ENCODE results near the gene CAPRIN2.

Gene CAPRIN2

GRCh38 chr12:30754750-30755394, at the start of gene CAPRIN2:
TSS of gene CAPRIN2 (minus strand) at chr12:30754951. CDS start at chr12:30753520, 1,431 bp downstream.
- DNase-seq, result peak; percentile 96

DNA sequence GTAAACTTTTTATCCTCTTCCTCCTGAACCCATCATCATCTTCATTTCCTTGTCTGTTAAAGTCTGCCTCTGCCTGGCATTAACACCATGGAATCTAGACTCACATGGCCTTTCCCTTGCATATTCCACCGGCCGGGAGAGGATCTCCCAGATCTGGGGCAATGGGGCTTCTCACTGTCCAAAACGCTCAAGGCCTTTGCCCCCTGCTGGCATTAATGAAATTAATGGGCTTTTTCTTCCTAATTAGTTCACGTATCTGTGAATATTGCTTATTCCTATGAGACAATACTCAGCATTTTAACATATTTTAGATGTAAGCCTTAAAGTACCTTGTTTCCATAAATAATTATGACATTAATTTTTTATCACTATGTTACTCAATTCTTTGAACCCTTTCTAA, 42.9 kb upstream of the CAPRIN2 start:
- no peak for DNase-seq

DNA sequence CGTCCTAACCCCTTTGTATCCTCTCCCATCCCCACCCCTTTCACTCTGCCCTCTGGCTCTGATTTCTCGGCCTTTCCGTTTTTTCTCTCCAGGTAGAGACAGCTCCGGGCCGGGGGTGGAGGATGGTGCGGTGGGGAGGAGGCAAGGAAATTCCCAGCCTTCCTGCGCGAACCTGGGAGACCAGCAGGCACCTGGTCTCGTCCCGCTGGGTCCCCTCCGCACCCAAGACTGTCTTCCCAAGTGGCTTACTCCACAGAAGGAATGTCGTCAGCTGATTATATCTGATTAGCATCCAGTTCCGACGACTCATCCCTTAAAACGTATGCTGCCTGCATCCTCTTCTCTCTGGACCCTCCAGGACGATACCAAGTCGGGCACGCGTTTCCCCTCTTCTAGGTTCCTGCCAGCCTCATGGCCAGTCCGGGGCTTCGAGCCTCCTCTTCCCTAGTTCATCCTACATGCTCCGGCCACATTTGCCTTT, 42.2 kb upstream of the CAPRIN2 start:
- DNase-seq, result no peak

DNA sequence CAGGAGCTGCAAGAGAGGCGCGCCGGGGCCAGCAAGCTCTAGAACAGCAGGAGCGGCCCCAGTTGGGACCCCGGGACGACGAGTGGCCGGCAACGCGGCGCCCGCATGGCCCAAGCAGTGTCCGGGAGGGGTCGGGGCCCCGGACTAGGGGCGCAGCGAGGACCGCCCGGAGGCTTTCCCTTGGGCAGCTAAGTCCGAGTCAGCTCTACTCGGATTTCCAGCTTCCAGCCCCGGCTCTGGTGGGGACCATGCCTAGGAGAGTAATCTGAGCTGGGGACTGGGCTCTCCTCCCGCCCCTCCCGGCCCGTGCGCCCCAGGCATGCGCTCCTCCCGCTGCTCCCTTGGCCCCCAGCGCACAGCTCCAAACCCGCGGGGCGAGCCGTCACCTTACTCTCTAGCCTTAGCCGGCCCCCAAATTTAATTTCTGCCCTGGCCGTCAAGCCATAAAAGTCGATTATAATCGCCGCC, 41.6 kb upstream of the CAPRIN2 start:
- peak; percentile 26 for DNase-seq

DNA sequence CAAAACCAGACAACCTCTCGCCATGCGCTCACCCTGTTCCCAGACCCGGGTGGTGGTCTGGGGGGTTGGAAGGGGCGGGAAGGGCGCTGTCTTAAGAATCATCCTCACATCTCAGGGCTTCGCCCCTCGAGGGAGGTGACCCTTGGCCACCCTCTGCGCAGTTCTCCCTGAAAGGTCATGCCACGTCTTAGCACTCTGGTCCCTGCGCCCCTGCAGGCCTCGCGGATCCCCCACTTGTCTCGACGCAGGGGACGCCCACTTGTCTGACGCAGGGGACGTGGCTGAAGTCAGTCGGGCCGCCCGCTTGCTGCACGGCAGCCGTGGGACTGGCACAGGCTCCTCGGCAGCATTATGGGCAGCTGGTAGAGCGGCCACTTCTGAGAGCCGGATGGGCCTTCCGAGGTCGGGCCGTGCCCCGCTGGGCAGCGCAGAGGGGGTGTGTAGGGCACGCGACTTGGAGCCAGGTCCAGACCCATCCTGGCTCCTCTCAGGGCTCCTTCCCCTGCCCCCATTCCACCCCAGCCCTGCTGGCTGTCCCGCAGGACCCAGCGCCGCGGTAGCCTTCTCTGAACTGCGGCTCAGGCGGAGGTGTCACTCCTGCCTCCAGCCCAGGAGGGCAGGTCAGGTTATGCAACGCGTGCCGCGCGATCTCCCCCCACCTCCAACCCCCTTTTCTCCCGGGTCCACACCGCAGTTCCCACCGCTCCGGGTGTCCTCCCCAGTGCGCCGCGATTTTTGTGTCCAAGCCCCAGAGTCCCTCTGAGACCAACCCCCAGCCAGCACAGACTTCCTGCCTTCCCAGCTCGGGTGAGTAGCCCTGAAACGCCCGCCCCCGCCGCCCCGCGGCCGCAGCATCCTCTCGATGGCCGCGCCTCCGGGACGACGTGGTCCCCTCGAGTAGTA, 40.9 kb upstream of the CAPRIN2 start:
- peak; percentile 81 for DNase-seq

- peak; percentile 48 for DNase-seq
Measured at GRCh38 chr12:30794591-30795409, 40.0 kb upstream of the CAPRIN2 start.

GRCh38 chr12:30794020-30794419, 39.3 kb upstream of the CAPRIN2 start:
- DNase-seq, result no peak

DNA sequence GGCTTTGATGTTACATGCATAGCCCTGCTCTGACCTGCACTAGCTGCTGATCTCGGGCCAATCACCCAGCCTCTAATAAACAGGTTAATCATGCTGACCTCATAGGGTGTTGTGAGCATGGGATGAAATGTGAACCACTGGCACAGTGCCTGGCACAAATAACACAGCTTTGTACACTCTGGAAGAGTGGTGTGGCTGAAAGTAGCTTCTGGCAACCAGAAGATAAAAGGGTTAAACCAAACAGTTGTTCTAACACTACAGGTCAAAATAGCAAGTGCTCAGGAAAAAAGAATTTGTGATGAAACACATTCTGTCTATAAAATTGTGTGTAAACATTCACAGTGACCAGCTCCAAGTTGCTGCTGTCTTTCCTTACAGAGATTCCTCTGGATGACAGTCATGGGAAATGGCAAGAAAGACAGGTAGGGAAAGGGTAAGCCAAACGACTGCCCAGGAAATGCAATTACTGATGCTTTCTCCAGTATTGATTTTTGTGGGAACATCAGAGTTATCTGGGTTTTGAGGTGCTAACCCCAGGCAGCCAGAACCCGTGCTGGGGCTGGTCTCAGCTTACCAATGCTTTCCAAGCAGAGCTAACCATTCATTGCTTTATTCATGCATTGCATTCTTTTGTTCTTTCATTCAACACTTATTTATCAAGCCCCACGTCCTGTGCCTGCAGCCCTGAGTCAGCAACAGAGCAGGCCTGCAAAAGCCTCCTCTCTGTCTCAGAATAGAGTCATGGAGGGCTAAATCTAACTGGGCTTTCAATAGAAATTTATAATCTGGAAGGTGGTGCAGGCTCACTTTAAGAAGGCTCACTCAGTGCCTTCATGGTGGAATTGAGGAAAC, 38.1 kb upstream of the CAPRIN2 start:
- no peak for DNase-seq

- DNase-seq, result no peak
Measured at GRCh38 chr12:30792085-30792484, 37.3 kb upstream of the CAPRIN2 start.

DNA sequence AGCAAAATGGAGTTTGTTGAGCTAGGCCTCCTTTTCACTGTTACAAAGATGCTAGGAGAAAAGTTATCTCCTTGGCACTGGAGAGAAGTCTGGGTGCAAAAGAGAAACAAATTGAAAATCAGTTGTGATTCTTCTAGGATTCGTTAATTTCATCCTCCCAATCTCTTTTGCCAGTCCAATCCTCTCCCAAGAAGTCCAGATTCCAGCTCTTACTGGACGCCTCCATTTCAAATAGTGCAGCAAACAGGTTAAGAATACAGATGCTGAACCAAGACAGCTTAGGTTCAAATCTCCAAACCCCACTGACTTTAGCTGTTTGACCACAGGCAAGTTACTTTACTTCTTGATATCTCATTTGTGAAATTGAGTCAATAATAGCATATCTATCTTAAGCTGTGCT, 34.0 kb upstream of the CAPRIN2 start:
- no peak for DNase-seq

- DNase-seq, result no peak
Measured at GRCh38 chr12:30785630-30786029, 30.9 kb upstream of the CAPRIN2 start.

DNA sequence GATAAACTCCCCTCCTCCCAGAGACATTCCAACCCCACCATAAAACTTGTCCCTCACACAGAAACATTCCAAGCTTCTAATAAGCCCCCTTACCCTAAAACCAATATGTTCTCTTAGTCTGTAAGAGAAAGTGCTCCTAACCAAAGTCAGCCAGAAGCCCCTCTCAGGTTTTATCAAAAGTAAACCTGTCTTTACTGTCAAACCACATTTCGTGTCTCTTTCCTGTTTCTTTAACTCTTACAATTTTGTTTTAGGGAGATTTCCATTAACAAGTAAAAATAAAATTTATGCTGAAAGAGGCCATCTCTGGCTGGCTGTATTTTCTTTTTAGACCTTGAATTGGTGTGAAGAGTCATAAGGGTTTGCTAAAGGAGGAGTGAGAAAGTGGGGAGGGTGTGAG, 29.8 kb upstream of the CAPRIN2 start:
- DNase-seq, result no peak

DNA sequence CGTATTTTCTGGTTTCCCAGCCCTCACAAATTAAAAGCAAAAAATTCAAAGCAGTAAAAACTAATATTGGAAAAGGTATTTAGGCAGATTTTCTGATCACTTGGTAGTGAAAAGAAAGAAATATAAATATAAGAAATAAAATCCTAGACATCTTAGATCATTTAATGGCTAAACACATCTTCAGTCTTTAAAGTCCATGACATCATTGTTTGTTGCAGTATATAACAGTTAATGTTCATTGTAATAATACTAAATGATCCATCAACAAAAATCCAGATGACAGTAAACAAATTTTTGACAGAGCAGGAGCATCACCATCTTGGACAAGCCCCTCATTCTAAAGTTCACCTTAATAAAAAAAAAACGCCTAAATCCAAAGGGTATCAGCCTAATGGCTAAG, 29.2 kb upstream of the CAPRIN2 start:
- DNase-seq, result no peak

GRCh38 chr12:30782316-30783173, 27.8 kb upstream of the CAPRIN2 start:
- DNase-seq, result no peak

- no peak for DNase-seq
Measured at GRCh38 chr12:30779578-30779977, 24.8 kb upstream of the CAPRIN2 start.

- DNase-seq, result no peak
Measured at GRCh38 chr12:30779178-30779577, 24.4 kb upstream of the CAPRIN2 start.

- no peak for DNase-seq
Measured at GRCh38 chr12:30774599-30774998, 19.8 kb upstream of the CAPRIN2 start.

GRCh38 chr12:30769802-30770201, 15.1 kb upstream of the CAPRIN2 start:
- no peak for DNase-seq

DNA sequence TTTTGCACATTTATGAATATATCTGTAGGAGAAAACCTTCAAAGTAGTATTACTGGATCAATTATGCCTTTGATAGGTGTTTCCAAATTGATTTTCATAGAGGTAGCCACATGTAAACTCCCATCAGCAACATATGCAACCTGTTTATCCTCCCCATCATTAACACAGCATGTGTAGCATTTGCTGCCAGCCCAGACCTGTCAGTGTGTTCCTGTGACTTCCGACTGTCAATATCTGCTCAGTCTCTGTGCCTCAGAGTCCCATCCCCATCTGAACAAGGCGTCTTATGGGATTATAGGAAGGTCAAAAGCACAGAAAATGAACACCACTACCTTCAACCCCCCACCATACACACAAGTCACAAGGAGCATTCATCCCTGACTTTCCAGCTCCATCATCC, 9.5 kb upstream of the CAPRIN2 start:
- DNase-seq, result no peak

- DNase-seq, result no peak
Measured at GRCh38 chr12:30763053-30763452, 8.3 kb upstream of the CAPRIN2 start.

- DNase-seq, result no peak
Measured at GRCh38 chr12:30761730-30762129, 7.0 kb upstream of the CAPRIN2 start.
